HG03575 (cell line): Measurements from ENCODE around the gene INTS15.
"Not testable (repeated sequence)": the region's sequence is repeated elsewhere in the genome, so short reads cannot be mapped to it uniquely, and the experiment has no call there.

Experiments used
- ATAC-seq: cut with Tn5 transposase; IDR thresholded peaks from one replicate; pipeline ENCODE4 v1.9.1; 2021; ENCODE audit not compliant: unreplicated experiment, insufficient number of reproducible peaks, low FRiP score; ENCODE audit errors: extremely low read depth

Gene INTS15

DNA sequence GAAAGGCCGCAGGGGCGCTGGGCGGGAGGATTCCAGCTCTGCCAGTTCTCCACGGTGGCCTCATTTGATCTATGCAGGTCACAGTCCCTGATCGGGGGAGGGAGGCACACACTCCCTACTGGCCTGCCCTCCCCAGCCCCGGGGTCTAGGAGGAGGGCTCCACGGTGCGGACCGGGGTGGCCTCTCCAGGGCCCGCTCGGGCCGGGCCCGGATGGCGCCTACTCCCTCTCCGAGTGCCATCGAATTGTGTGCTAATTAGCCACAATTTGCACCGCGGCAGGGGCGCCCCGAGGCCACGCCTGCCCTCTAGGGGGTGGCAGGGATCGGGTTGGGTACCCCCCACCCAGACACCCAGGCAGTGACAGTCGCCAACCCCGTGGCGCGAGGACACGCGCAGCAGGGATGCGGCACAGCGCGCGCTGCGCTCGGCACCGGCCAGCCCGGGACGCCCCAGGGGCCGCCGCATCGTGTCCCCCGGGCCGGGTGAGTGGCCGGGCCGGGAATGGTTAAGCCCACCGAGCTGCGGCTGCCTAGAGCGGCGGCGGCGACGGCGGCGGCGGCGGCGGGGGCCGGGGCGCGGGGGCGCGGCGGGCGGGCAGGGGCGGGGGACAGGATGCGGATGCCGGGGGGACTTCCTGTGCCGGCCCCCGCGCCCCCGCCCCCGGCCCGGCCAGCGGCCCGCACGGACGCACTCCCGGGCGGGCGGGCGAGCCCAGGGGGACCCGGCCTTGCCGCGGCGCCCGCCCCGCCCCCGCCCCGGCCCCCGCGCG lies 25.3 kb downstream of the INTS15 start, which contains the start of gene ZNF853:
Gene ZNF853 (plus strand): TSS at position 658 of the 770 bp plus-strand sequence. CDS start 565 bp downstream, outside the sequence.
- ATAC-seq = no peak

DNA sequence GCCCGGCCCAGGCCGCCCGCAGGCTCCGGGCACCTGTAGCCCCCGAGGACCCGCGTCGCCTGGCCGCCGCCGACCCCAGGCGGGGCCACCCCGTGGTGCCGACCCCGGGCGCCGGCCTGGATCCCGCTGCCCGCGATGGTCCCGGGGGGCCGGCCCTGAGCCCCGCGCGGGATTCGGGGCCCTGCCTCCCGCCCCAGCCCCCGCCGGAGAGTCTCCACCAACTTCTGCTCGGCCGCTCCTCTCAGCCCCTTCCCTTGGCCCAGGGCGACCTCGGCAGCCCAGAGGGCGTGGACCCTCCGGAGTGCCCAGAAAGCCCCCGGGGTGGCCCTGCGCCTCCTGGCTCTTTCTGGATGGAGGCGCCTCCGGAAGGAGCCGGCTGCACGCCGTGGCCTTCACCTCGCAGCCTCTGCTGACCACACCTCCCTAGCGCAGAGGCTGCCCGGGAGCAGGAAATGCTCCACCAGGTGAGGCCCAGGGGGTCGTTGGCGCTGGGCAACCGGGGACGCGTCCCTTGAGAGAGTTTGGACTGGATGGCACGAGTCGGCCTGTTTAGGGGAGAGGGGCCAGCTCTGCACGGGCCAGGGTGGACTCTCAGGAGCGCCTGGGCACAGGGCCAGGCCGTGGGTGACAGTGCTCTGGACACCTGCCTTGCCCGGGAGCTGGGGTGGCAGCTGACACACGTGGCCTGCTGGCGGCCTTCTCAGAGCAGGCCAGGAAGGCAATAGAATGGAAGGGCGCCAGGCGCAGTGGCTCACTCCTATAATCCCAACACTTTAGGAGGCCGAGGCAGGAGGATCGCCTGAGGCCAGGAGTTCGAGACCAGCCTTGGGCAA lies 26.1 kb downstream of the INTS15 start:
- no peak for ATAC-seq

DNA sequence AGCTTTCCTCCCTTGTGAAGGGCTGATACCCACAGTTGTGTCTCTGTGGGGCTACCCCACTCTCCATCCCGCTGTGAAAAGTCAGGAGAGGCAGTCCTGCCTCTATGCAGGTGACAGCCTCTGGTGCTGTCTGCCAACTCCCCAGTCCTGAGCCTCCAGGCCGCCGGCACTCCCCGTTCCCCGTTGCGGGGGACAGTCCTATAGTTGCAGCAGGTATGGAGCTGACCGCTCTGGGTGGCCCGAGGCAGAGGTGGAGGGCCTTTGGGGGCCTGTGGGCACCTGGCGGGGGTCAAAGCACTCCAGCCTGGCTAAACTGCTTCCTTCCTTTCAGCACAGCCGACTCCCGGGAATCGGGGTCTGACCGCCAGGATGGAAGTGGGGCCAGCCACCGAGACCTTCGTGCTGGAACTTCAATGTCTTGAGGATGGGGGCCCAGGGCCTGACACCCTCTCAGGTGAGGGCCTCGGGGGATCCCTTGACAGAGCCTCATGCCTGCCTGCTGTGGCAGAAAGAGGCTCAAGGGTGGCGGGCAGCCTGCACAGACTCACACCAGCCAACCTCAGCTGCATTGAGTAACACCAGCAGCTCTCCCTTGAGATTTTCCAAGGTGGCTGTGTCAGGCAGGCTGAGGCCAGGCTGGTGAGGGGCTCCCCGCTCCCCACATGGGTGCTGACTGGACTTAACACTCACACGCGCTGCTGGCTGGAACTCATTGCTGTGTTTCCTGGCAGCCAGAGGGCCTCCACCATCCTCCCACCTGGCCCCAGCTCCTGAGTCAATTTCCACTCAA lies 27.2 kb downstream of the INTS15 start:
- ATAC-seq = no peak

DNA sequence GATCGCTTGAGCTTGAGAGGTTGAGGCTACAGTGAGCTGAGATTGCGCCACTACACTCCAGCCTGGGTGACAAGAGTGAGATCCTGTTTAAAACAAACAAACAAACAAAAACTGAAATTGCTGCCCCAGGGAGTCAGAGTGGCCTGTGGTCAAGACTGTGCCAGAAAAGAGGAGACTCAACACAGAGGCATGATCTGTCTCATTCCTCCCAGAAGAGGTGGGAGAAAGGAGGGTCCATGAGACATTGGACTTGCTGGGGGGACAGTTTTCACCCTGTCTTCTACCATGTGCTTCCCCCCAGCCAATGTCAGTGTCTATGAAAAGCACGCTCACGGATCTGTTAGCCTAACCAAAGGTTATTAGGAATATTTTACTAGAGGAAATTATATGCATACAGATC lies 28.8 kb downstream of the INTS15 start:
- no peak for ATAC-seq

DNA sequence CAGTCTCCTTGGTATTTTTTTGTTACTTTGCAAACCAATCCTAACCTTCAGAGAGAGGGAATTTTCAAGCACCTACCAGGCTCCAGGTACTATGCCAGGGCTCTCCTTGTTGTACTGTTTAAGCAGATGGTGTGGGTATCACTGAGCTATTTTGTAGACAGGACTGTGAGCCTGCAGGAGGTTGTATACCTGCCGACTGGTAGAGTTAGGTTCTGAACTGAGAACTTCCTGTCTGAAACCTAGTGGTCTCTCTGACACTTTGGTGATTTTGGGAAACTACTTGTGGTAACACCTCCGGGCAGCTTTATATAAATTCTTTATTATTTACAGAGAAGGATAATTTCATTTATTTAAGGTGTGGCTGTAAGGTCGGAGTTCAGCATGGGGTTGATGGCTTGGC lies 30.1 kb downstream of the INTS15 start:
- no peak for ATAC-seq

DNA sequence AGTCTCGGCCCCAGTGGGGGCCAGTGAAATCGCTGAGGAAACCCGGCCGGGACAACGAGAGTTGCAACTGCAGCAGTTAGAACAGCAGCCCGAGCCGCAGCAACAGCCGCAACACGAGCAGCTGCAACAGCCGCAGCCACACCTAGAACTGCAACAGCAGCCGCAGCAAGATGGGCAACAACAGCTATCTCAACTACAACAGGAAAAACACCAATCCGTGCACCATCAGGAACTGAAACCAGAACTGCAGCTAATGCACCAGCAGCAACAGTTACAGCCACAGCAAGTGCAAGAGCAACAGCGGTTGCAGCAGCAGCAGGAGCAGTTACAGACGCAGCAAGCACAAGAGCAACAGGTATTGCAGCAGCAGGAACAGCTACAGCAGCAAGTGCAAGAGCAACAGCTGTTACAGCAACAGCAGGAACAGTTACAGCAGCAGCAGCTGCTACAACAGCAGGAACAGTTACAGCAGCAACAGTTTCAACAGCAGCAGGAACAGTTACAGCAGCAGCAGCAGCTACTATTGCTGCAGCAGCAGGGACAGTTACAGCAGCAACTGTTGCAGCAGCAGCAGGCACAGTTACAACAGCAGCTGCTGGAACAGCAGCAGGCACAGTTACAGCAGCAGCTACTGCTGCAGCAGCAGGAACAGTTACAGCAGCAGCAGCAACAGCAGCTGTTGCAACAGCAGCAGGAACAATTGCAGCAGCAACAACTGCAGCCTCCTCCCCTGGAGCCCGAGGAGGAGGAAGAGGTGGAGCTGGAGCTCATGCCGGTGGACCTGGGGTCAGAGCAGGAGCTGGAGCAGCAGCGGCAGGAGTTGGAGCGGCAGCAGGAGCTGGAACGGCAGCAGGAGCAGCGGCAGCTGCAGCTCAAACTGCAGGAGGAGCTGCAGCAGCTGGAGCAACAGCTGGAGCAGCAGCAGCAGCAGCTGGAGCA lies 31.6 kb downstream of the INTS15 start:
- ATAC-seq = no peak

DNA sequence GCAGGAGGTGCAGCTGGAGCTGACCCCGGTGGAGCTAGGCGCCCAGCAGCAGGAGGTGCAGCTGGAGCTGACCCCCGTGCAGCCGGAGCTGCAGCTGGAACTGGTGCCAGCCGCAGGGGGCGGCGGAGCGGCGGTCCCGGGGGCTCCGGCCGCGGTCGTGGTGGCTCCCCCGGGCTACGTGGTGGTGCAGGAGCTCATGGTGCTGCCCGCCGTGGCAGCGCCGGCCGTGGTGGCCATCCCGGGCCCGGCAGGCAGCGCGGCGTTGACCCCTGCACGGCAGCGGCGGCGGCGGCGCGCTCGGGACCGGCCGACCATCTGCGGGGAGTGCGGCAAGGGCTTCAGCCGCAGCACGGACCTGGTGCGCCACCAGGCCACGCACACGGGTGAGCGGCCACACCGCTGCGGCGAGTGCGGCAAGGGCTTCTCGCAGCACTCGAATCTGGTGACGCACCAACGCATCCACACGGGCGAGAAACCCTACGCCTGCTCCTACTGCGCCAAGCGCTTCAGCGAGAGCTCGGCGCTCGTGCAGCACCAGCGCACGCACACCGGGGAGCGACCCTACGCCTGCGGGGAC lies 32.4 kb downstream of the INTS15 start:
- ATAC-seq = no peak

DNA sequence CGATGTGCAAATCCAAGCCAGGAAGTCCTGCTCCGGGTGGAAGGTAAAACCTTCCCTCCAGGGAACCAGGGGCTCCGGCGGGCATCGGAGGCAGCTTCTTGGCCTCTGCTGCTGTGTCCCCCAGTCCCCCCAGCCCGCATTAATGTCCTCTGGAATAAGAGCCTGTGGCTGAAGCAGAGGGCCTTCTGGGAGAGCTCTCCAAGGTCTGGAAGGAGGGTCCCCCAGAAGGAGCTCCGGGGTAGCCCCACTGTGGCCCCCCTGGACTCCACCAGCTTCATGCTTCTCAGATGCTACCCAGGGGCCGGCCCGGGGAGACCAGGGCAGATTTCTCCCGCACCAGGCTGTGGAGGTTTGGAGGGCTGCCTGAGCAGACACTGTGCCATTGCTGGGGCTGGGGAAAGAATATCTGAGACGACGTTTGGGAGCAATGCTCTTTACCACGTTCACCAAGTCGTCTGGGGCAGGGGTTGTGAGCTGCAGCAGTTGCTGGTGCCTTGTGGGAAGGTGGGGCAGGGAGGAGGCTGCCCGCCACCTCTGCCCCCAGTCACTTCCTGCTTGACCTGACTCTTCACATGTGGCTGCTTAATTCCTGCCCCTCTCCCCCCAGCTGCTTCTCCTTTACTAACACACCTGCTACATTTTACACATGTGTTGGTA lies 33.9 kb downstream of the INTS15 start:
- no peak for ATAC-seq

DNA sequence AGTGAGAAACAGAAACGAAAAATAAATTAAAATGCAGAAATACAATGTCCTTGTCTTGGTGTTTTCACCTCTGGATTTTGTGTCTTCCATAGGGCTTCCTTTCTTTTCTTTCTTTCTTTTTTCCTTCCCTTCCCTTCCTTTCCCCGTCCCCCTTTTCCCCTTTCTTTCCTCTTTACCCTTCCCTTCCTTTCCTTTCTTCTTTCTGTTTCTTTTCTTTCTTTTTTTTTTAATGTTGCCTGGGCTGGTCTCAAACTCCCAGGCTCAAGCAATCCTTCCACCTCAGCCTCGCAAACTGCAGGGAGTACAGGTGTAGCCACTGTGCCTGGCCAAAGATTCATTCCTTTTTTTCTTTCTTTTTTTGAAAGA lies 34.4 kb downstream of the INTS15 start:
- ATAC-seq = no peak

DNA sequence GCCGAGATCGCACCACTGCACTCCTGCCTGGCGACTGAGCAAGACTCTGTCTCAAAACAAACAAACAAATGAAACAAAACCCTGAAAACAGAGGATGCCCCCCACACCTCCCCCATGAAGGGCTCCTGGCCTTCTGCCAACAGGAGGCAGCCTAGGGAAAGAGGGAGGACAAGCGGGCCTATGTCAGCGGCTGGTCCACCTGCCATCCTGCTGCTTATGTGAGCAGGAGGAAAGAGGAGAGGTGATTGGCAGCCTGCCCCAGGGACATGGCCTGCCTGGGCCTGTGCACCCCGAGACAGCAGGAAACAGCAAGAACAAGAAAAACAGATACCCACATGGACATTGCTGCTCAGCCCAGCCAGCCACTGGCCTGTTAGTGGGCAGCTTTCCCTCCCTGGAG lies 38.2 kb downstream of the INTS15 start:
- ATAC-seq = no peak

DNA sequence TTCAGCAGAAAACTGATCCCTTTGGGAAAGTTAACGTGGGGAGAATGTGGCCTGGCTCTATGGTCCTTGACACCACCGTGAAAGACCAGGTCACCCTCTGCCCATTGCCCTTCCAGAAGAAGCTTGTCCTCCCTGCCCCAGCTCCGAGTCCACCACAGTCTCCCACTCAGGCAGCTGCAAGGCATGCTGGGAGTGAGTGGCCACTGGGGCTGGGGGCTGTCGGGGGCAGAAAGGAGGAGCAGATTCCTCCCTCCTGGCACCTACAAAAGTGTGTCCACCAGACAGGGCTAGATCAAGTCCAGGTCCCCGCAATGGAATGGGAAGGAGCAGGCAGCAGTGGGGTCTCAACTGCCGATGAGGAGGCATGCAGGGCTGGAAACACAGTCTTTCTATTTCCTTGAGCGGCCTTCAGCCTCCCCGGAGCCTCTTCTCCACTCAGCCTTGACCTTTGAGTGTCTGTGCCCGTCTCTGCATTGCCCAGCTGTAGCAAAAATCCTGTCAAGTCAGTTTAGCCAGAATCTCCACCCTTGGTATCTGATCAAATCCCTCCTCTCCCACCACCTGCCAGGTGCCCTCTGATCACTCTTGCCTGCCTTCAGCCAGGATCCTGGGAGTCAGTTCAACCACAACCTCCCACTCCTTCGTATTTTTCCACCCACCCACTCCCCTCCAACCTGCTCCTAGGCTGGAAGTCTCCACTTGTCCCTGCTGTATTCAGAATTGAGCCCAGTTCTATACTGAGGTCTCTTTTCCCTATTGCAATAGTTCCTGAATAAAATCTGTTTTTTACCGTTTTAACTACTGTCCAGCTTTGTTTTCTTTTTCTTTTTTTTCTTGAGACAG lies 40.4 kb downstream of the INTS15 start:
- no peak for ATAC-seq

DNA sequence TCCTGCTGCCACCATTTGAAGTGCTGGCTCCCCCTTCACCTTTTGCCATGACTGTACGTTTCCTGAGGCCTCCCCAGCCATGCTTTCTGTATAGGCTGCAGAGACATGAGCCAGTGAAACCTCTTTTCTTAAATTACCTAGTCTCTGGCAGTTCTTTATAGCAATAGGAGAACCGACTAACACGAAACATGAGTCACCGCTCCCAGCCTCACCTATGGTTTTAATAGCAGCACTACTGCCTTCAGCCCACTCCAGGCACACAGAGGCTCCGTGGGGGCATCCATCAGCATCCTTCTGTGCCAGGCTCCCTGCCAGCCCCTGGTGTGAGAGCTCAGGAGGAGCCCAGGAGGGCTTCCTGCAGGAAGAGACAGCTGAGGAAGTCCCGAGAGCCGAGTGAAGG lies 41.8 kb downstream of the INTS15 start:
- ATAC-seq = no peak

DNA sequence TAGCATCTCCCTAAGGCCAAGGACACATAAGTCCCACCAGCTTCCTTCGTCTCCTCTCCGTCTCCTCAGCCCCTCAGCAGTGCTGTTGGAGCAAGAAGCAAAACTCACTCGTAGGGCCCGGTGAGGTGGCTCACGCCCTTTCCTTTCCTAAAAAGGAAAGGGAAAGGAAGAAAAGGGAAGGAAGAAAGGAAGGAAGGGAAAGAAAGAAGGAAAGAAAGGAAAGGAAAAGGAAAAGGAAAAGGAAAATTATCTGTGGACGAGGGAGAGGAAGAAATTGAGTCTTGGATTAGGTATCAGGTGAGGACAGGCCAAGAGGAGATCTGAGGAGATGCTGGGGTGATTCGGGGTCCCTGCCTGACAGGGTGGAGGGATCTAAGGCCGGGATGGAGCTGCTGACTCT lies 44.2 kb downstream of the INTS15 start:
- ATAC-seq = no peak

DNA sequence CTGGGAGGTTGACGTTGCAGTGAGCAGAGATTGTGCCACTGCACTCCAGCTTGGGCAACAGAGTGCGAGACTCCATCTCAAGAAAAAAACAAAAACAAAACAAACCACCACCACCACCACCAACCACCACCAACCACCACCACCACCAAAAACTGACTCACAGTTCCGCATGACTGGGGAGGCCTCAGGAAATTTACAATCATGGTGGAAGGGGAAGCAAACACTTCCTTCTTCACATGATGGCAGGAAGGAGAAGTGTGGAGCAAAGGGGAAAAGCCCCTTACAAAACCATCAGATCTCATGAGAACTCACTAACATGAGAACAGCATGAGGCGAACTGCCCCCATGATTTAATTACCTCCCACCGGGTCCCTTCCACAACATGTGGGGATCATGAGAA lies 45.1 kb downstream of the INTS15 start:
- ATAC-seq = not testable (repeated sequence)

DNA sequence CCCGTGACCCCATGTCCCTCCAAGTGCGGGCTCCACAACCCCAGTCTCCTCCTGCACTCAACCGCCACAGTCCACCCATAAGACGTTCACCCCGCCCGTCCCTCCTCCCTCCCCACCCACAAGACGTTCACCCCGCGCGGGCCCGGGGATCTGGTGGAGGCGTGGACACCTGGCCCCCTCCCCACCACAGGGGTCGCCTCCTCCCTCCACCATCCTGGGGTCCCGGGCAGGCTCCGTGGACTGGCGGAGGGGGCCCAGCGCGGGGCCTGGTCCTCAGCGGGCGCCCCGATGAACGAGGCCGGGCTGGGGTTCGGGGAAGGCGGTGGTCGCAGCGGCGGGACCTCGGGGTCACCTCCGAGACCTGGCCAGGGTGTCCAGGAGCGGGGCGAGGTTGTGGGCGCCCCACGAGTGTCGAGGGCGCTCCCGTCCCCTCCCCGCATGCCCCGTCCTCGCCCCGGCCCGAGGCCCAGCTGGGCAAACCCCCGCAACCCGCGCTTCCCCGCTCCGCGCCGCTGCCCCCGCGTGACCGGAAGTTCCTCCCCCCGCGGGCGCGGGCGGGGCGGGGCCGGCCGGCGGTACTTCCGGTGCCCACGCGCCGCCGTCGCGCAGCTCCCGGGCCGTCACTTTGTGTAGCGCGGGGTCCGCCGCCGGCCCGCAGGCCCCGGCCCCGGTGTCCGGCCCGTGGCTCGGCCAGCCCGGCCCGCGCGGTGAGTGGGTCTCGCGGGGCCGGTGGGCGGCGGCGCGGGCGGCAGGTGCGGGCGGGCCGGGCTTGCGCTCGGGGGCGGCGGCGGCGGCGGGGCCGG lies 47.1 kb downstream of the INTS15 start, which contains the start of gene ZNF316:
Gene ZNF316 (plus strand): TSS at position 578 of the 803 bp plus-strand sequence. CDS start 5,092 bp downstream, outside the sequence.
- ATAC-seq = no peak
